NCI-H446 treated with DMSO at 0.1 percent for 48 hours (cell line): Measurements from ENCODE around the gene ARFRP1.
"Not testable (repeated sequence)": the region's sequence is repeated elsewhere in the genome, so short reads cannot be mapped to it uniquely, and the experiment has no call there.

Experiments
- DNase-seq: peaks from one replicate; lab custom pipeline; 2025; lab: John Stamatoyannopoulos, UW

ARFRP1 gene

DNA sequence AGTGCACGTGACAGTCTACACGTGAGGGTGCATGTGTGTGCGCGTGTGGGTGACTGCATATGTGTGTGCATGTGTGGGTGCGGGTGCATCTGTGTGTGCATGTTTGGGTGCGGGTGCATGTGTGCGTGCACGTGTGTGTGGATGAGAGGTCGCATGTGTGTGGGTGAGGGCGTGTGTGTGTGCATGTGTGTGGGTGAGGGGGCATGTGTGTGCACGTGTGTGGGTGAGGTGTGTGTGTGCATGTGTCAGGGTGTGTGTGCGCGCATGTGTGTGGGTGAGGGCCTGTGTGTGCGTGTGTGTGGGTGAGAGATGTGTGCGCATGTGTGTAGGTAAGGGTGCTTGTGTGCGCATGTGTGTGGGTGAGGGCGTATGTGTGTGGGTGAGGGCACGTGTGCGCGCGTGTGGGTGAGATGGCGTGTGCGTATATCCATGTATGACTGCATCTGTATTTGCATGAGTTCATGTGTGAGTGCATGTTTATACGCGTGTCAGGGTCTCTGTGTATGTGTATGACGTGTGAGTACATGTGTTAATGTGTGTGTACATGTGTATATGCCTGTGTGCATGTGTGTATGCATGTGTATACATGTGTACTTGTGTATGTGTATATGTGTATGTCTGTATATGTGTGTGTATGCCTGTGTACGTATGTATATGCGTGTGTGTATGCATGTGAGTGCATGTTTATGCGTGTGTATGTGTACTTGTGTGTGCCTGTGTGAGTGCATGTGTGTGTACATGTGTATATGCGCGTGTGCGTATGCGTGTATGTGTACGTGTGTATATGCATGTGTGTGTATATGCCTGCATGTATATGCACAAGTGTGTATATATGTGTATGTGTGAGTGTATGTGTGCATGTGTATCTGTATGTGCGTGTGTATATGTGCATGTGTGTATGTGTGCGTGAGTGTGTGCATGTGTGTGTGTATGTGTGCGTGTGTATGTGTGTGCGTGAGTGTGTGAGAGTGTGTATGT lies 24.6 kb upstream of the ARFRP1 start:
- DNase-seq = no peak

- DNase-seq = no peak
Measured at GRCh38 chr20:63731410-63731809, 23.6 kb upstream of the ARFRP1 start.

GRCh38 chr20:63730189-63730733 lies 22.5 kb upstream of the ARFRP1 start:
- DNase-seq = not testable (repeated sequence)

- not testable (repeated sequence) for DNase-seq
Measured at GRCh38 chr20:63722967-63723622, 15.3 kb upstream of the ARFRP1 start.

DNA sequence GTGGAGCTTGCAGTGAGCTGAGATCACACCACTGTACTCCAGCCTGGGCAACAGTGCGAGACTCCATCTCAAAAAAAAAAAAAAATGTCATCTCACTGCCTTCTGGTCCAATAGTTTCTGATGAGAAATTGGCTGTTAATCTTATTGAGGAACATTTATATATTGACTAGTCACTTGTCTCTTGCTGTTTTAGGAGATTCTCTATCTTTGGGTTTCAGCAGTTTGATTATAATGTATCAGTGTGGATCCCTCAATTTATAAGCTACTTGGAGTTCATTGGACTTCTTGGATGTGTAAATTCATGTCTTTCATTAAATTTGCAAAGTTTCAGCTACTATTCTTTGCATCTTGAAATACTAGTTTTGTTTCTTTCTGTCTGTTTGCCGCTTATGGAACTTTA lies 11.2 kb upstream of the ARFRP1 start:
- DNase-seq = no peak

GRCh38 chr20:63714858-63715257 lies 7.1 kb upstream of the ARFRP1 start:
- DNase-seq = no peak

DNA sequence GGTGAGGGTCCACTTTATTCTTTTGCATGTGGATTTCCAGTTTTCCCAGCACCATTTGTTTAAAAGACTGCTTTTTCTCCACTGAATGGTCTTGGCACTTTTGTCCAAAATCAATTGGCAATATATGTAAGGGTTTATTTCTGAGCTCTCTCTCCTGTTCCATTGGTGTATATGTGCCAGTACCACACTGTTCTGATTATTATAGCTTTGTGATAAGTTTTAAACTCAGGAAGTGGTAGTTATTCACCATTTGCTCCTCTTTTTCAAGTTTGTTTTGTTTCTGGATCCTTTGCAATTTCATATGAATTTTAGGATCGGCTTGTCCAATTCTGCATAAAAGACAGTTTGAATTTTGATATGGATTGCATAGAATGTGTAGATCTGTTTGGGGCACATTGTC lies 4.4 kb upstream of the ARFRP1 start:
- no peak for DNase-seq

GRCh38 chr20:63711085-63711645 lies 3.4 kb upstream of the ARFRP1 start:
- no peak for DNase-seq

DNA sequence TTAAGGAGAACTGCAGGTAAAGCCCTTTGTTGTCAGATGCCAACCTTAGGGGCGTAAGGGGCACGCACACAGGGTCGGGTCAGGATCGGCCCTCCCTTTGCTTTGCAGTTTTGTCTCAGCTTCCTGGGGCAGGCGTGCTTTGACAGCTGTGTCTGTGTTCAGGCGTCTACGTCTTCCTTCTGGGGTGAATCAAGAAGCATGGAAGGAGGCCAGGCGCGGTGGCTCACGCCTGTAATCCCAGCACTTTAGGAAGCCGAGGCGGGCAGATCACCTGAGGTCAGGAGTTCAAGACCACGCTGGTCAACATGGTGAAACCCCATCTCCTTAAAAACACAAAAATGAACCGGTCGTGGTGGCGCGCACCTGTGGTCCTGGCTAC lies 1.4 kb upstream of the ARFRP1 start:
- DNase-seq = no peak

GRCh38 chr20:63708301-63709148 lies 749 bp upstream of the ARFRP1 start:
- DNase-seq = no peak

GRCh38 chr20:63706852-63707557 lies 771 bp downstream of the ARFRP1 start:
- no peak for DNase-seq

- DNase-seq = no peak
Measured at GRCh38 chr20:63706027-63706695, 1.6 kb downstream of the ARFRP1 start.

DNA sequence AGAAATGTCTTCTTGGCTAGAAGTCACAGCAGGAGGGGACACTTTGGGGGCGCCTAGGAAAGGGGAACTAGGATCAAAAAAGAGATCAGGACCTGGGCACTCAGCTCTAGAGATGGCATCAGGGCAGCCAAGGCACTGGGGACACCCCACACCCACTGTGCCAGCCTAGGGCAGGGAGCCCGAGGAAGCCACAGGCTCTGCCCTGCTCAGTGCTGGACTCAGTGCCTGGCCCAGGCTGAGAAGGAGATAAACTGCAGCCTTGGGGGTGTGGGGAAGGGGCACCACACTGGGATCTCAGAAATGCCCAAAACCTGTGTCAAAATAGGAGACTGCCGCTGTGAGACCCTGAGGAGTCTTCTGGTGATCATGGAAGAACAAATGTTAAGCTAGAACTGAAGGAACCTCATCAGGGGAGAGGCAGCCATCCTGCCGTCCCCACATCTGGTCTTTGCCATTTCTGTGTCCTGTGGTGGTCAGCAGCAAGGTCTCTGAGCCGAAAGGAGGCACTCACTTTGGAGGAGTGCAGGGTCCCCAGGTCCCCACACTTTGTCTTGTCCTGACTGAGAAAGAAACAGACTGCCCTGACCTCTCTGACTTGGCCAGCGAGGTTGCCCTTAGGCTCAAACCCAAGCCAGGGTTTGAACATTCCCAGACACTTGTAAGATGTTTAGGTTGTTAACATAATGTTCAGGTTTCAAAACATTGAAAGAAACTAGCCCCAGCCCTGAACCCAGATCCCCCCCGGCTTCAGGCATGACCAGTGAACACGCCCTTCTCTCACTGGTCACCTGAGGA lies 2.3 kb downstream of the ARFRP1 start:
- DNase-seq = no peak

GRCh38 chr20:63704749-63705117 lies 3.0 kb downstream of the ARFRP1 start:
- DNase-seq = no peak

DNA sequence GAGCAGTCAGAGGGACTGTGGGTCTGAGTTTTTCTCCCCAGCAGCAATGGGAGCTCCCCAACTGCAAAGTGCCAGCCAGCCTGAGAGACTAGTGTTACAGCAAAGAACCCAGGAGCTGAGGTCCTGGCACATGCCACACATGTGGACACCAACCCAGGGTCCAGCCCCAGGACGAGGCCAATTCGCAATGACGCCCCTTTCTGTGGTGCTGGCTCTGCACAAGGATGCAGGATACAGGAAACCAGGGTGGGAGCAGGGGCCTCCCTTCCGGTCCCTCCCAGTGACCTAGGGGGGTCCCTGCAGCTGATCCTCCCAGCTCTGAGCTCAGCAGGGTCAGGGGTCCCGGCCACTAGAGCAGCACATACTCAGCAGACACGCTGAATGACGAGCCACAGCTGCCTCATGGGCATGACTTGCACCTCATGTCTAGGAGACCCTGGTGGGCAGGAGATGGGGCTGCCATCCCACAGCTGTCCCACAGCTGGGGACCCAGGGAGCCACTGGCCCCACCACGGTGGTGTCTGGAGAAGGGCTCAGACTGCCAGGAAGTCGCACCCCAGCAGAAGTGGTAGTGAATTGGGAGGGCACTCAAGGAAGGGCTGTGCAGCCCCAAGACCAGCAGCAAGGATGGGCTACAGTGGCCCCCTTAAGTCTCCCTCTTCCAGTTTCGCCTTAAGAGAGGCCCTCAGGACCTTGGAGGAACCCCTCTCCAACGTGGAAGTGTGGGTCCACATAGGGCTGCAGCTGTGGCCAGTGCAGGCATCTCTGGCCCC lies 3.6 kb downstream of the ARFRP1 start:
- no peak for DNase-seq

GRCh38 chr20:63703471-63703975 lies 4.3 kb downstream of the ARFRP1 start:
- DNase-seq = no peak

DNA sequence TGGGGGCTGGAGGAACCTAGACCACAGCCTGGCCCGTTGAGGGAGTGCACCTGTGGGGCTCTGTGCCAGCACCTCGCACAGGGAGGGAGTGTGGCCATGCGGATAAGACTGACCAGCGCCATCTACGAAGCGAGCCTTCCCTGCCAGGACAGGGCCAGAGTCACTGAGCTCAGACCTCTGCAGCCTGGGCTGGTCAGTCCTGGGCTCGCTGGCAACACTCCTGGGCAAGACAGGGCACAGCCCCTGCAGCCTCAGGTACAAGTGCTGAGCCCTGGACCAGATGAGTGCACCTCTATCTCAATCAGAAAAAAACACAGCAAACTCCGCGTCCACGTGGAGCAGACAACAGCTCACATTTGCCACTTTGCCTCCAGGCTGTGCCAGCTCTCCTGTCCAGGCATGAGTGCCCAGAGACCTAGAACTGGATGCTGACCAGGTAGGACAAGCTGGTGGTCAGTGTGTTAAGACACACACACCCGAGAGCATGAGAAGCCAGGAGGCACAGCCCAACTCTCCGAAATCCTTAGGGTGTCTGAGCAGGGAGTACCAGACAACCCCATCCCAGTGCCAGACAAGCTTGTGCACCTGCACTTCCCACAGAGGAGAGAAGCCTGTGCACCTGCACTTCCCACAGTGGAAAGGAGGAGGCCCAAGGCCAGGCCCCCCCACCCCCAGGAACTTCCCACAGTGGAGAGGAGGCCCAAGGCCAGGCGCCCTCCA lies 4.9 kb downstream of the ARFRP1 start:
- no peak for DNase-seq

DNA sequence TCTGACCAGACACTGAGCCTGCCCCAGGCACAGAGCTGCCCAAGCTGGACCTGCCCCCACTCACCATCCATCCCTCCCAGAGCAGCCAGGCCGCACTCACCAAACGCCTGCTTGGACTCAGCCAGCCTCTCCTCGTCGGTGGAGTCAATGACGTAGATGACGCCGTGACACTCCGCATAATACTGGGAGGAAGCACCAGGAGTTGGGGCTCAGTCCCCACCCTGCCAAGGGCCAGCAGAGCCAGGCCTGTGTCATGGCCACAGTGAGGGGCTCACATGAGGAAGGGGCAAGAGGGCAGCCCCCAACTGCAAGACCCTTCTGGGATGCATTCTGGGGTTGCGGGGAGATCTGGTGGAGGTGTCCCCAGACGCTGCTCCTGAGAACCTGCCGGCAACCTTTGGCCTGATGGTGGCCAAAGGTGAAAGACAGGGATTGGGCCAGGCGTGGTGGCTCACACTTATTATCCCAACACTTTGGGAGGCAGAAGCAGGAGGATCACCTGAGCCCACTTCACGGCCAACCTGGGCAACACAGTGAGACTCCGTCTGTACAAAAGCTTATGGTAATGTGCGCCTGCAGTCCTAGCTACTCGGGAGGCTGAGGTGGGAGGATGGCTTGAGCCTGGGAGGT lies 5.6 kb downstream of the ARFRP1 start:
- no peak for DNase-seq
